GM19455 (cell line): ENCODE measurements around the gene RNF113B.

Source experiments
- ATAC-seq: cut with Tn5 transposase; IDR thresholded peaks from one replicate; pipeline ENCODE4 v1.9.1; 2021; ENCODE audit not compliant: unreplicated experiment

Gene RNF113B

GRCh38 chr13:98204546-98204945, 27.5 kb upstream of the RNF113B start:
- ATAC-seq = no peak

GRCh38 chr13:98203646-98204326, 26.7 kb upstream of the RNF113B start:
- ATAC-seq = no peak

- no peak for ATAC-seq
Measured at GRCh38 chr13:98201984-98202383, 24.9 kb upstream of the RNF113B start.

- ATAC-seq = no peak
Measured at GRCh38 chr13:98201189-98201588, 24.1 kb upstream of the RNF113B start.

- no peak for ATAC-seq
Measured at GRCh38 chr13:98200211-98200878, 23.3 kb upstream of the RNF113B start.

GRCh38 chr13:98199480-98199879, 22.4 kb upstream of the RNF113B start:
- ATAC-seq = no peak

GRCh38 chr13:98198683-98199082, 21.6 kb upstream of the RNF113B start:
- no peak for ATAC-seq

- ATAC-seq = no peak
Measured at GRCh38 chr13:98195054-98195791, 18.2 kb upstream of the RNF113B start.

- no peak for ATAC-seq
Measured at GRCh38 chr13:98192008-98192407, 14.9 kb upstream of the RNF113B start.

GRCh38 chr13:98190889-98191444, 13.9 kb upstream of the RNF113B start:
- ATAC-seq = no peak

- ATAC-seq = no peak
Measured at GRCh38 chr13:98189841-98190505, 12.9 kb upstream of the RNF113B start.

GRCh38 chr13:98188544-98189166, 11.6 kb upstream of the RNF113B start:
- no peak for ATAC-seq

GRCh38 chr13:98187965-98188261, 10.8 kb upstream of the RNF113B start:
- no peak for ATAC-seq

- ATAC-seq = no peak
Measured at GRCh38 chr13:98187155-98187964, 10.3 kb upstream of the RNF113B start.

GRCh38 chr13:98184792-98185191, 7.7 kb upstream of the RNF113B start:
- ATAC-seq = no peak

GRCh38 chr13:98182589-98182988, 5.5 kb upstream of the RNF113B start:
- ATAC-seq = no peak

GRCh38 chr13:98182153-98182552, 5.1 kb upstream of the RNF113B start:
- no peak for ATAC-seq

GRCh38 chr13:98181111-98181815, 4.2 kb upstream of the RNF113B start:
- ATAC-seq = no peak

- ATAC-seq = no peak
Measured at GRCh38 chr13:98180092-98180491, 3.0 kb upstream of the RNF113B start.

- ATAC-seq = no peak
Measured at GRCh38 chr13:98175823-98176222, 1.2 kb downstream of the RNF113B start.
